ENCODE data around the gene NTRK3.

NTRK3 gene

DNA sequence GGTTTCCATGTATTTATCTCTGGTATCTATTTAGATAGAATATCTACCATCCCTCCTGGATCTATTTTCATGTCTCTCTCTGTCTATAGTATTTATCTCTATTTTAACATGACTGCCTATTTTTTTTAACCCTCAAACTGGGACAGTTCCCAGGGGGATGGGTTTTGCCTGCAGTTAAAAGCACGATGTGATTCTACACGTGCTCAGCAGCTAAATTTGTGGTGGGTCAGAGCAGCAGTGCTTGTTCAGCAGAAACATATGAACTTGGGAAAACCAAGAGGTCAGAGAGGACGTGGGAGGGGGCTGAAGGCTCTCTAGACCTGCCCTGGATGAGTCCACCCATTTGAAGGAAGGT lies 189.2 kb downstream of the NTRK3 start:
- in situ Hi-C loops (cut with HindIII; ENCODE audit: low sequenced_read_pairs) = no loop called here
- TF ChIP-seq, protein P1, sequence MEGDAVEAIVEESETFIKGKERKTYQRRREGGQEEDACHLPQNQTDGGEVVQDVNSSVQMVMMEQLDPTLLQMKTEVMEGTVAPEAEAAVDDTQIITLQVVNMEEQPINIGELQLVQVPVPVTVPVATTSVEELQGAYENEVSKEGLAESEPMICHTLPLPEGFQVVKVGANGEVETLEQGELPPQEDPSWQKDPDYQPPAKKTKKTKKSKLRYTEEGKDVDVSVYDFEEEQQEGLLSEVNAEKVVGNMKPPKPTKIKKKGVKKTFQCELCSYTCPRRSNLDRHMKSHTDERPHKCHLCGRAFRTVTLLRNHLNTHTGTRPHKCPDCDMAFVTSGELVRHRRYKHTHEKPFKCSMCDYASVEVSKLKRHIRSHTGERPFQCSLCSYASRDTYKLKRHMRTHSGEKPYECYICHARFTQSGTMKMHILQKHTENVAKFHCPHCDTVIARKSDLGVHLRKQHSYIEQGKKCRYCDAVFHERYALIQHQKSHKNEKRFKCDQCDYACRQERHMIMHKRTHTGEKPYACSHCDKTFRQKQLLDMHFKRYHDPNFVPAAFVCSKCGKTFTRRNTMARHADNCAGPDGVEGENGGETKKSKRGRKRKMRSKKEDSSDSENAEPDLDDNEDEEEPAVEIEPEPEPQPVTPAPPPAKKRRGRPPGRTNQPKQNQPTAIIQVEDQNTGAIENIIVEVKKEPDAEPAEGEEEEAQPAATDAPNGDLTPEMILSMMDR (IDR thresholded peaks at IDR 0.05; ENCODE audit: low read depth, low read length, missing control alignments) = no peak
- no peak overlapping the region for H3K4me3 ChIP-seq (ENCODE audit: low read depth, low read length)
- DNase-seq (ENCODE audit: low read depth) = no peak

DNA sequence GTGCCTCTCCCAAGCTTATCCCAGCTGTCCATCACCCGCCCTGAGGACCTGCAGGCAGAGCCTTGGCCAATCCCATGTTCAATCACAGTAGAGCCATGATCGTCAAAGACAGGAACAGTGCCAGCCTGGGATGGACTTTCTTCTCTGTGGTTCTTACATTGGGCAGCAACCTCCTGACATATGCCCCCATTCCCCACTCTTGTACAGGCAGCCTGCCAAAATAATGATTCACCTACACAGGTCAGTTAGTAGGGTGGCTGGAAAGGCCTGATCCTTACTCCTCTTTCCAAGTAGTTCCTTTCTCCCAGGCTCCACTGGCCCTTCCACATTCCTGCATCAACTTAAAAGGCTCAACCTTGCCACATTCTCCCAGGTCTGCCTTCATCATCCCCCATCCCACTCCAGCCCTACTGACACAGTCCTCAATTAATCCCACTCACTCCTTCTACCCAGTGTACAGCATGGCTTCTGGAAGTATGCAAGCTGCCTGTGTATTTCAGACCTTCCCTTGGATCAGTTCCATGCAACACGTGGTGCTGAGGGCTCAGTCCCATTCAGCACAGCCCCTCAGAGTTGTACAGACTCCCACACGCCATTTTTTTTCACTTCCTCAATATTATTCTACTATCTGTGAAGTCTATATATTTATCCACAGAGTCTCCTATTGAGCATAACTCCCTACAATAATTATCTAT lies 189.8 kb downstream of the NTRK3 start:
- DNase-seq (ENCODE audit: low read depth) = no peak
- H3K4me3 ChIP-seq (ENCODE audit: low read depth, low read length) = no peak overlapping the region
- TF ChIP-seq, protein P1 (IDR thresholded peaks at IDR 0.05; ENCODE audit: low read depth, low read length, missing control alignments) = no peak
- in situ Hi-C loops (cut with HindIII; ENCODE audit: low sequenced_read_pairs) = no loop called here

DNA sequence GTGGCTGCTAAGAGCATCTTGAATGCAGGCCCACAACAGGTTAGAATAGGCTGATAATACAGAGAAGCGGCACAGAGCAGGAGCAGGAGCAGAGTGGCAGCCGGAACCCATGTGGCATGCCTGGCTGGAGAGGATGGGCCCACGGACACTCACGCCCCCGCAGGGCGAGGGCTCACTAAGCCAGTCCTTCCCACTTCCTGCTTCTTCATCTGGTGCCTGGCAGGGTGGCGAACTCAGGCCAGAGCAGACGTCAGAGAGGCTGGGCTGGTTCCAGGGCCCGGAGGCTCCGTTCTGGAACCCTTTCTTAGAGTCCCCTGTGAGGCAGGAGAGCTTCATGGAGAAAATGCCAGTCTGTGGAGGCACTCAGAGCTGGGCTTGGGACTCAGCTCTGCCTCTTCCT lies 195.1 kb downstream of the NTRK3 start:
- TF ChIP-seq, protein P1 (IDR thresholded peaks at IDR 0.05; ENCODE audit: low read depth, low read length, missing control alignments) = no peak
- in situ Hi-C loops (cut with HindIII; ENCODE audit: low sequenced_read_pairs) = no loop called here
- H3K4me3 ChIP-seq (ENCODE audit: low read depth, low read length) = no peak overlapping the region
- DNase-seq (ENCODE audit: low read depth) = no peak

DNA sequence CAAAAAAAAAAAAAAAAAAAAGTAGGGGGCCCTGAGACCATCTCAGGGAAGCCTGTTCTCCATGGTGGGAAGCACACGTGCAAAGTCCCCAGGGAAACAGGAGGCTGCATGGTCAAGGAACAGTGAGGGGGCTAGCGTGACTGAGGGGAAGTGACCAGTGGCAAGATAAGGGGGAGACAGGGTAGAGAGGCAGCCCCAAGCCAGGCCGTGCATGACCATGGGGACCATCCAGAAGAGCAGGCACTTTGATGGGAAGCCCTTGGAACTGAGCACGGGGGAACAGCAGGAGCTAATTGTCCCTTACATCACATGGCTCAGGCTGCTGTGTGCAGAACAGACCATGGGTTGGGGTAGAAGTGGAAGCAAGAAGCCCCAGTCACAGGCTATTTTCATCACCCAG lies 196.2 kb downstream of the NTRK3 start:
- DNase-seq (ENCODE audit: low read depth) = no peak
- H3K4me3 ChIP-seq (ENCODE audit: low read depth, low read length) = no peak overlapping the region
- in situ Hi-C loops (cut with HindIII; ENCODE audit: low sequenced_read_pairs) = no loop called here

DNA sequence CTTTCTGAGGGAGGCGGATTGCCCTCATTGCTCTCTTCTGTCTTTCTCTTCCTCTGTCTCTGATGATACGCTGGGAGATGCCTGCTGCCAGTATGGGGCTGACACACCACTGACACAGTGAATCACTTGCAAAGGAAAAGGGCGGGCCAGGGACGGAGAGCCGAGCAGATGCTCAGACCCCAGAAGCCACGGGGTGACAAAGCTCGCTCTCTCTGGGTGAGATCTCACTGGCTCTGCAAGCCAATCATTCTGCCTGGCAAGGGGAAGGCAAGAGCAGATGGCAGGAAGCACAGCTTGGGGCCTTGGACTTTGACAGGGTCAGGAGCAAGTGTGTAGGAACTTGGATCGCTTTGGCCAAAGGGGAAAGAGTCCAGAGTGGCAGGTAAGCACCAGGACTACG lies 198.7 kb downstream of the NTRK3 start:
- in situ Hi-C loops (cut with HindIII; ENCODE audit: low sequenced_read_pairs) = no loop called here
- TF ChIP-seq, protein P1 (IDR thresholded peaks at IDR 0.05; ENCODE audit: low read depth, low read length, missing control alignments) = no peak
- no peak overlapping the region for H3K4me3 ChIP-seq (ENCODE audit: low read depth, low read length)
- no peak for DNase-seq (ENCODE audit: low read depth)

More for the DNA sequence above, 196.2 kb downstream of the NTRK3 start:
- TF ChIP-seq, protein P1 (IDR thresholded peaks at IDR 0.05; ENCODE audit: low read depth, low read length, missing control alignments) = no peak

DNA sequence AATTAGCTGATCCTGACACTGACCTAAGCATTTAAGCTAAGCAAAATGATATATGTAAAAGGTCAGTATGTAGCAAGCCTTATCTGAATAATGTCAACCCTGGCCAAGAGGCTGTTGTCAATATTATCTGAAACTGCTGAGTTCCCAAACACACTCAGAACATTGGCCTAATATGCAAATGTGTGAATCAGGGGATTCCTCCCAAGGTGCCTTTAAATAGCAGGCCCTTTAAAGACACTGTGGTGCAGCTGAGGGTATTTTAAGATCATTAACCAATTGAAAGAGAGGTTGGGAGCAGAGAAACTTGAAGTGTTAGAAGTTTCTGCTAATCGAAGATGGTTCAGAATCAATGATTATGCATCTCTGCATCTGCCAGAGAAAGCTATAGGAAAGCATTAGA lies 207.0 kb downstream of the NTRK3 start:
- in situ Hi-C loops (cut with HindIII; ENCODE audit: low sequenced_read_pairs) = no loop called here
- no peak for DNase-seq (ENCODE audit: low read depth)
- H3K4me3 ChIP-seq (ENCODE audit: low read depth, low read length) = no peak overlapping the region
- TF ChIP-seq, protein P1 (IDR thresholded peaks at IDR 0.05; ENCODE audit: low read depth, low read length, missing control alignments) = no peak
